Glomerular visceral epithelial cell (primary cell): ENCODE results near the gene MIDN.

Experiments
- DNase-seq: peaks from one replicate; pipeline ENCODE4 v3.0.0-alpha.2; 2016; ENCODE audit errors: extremely low spot score

Gene MIDN

DNA sequence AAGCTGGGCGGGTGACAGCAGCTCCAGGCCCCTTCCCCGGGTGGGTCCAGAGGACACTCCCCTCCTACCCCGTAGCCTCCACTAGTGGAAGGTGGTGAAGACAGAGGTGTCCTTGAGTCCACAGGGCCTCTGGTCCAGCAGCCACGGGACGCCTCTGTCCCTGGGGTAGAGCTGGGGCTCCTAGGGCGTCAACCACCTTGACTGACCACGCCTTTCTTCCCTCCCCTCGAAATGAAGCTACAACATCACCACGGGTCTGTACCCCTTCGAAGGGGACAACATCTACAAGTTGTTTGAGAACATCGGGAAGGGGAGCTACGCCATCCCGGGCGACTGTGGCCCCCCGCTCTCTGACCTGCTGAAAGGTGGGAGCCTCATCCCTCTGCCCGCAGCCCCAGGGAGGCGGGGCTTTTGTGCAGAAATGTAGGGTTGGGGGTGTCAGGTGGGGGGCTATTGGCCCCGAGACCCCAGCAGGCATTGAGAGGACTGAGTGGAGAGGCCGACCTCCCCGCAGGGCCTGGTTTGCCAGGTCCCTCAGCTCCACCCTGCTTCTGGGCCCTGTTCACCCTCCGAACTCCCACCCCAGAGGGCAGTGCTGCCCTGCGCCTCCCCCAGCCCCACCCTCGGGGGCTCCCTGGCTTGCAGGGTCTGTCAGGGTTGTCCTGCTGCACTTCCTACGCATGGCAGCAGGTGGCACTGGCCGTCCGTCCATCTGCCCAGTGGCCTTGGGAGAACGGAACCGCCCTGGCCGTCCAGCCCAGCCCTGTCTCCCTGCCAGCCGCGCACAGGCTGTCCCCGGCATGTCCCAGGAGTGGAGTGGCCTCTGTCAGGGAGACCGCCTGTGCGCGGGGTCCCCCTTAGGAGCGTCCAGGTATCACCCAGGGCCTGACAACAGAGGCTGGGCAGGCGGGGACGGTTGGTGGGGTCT lies 27.1 kb upstream of the MIDN start:
- DNase-seq, result peak; percentile 43

GRCh38 chr19:1221904-1222255 lies 26.5 kb upstream of the MIDN start:
- DNase-seq, result no peak

- no peak for DNase-seq
These were observed 26.0 kb upstream of the MIDN start for GRCh38 chr19:1222394-1222793.

DNA sequence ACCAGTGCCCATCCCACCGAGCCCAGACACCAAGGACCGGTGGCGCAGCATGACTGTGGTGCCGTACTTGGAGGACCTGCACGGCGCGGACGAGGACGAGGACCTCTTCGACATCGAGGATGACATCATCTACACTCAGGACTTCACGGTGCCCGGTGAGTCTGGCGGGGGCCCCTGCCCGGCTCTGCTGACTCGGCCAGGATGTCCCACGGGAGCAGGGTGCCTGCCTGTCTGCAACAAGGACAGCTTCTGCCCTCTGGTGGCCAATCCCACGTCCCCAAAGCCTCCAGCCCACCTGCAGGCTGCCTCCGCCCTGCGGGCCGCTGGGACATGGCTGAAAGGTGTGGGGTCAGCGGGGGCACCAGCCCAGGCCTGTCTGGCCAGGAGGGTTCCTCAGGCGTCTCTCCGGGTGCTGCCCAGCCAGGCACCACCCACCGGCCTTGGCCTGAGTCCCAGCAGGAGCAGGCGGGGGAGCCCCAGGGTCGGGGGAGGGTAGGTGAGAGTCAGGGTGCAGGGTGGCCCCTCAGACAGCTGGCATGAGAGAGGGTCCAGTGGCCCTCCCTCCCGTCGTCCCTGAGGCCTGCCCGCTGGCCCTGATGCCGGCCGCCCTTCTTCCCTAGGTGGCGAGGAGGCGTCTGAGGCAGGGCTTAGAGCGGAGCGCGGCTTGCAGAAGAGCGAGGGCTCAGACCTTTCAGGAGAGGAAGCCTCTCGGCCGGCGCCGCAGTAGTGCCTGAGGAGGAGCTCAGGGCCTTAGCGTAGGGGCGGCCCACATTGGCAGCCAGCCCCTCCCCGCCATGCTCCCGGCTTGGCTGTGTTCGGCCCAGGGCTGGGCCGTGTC lies 25.1 kb upstream of the MIDN start:
- peak; percentile 57 for DNase-seq

- DNase-seq, result no peak
These were observed 24.1 kb upstream of the MIDN start for GRCh38 chr19:1224047-1224825.

DNA sequence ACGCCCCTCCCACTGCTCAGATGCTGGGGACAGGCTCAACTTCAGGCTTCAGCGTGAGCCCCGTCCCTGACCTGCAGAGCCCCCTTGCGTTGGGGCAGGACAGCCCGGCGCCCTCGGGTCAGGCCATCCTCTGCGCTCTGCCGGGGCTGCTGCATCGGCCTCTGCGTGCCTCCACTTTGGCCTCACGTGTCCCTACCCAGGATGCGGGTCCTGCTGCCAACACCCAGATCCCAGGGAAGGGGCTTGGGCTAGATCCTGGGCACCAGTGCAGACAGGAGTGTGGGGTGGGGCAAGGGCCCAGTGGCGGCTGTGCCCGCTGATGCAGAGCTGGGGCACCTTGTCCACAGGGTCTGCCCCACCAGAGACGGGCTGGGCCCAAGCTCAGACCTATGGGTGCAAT lies 23.5 kb upstream of the MIDN start:
- DNase-seq, result no peak

GRCh38 chr19:1225440-1226226 lies 22.8 kb upstream of the MIDN start:
- no peak for DNase-seq

DNA sequence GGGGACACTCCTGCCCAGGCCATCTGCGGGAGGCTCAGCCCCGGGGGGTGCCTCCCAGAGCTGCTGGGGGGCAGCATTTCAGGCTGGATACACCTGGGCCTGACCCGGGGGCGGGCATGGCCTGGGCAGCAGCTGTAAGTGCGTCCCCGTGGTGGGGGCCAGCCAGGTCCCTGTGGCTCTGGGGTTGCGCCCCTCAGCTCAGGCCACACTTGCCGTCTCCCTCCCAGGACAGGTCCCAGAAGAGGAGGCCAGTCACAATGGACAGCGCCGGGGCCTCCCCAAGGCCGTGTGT lies 22.2 kb upstream of the MIDN start:
- DNase-seq, result no peak

DNA sequence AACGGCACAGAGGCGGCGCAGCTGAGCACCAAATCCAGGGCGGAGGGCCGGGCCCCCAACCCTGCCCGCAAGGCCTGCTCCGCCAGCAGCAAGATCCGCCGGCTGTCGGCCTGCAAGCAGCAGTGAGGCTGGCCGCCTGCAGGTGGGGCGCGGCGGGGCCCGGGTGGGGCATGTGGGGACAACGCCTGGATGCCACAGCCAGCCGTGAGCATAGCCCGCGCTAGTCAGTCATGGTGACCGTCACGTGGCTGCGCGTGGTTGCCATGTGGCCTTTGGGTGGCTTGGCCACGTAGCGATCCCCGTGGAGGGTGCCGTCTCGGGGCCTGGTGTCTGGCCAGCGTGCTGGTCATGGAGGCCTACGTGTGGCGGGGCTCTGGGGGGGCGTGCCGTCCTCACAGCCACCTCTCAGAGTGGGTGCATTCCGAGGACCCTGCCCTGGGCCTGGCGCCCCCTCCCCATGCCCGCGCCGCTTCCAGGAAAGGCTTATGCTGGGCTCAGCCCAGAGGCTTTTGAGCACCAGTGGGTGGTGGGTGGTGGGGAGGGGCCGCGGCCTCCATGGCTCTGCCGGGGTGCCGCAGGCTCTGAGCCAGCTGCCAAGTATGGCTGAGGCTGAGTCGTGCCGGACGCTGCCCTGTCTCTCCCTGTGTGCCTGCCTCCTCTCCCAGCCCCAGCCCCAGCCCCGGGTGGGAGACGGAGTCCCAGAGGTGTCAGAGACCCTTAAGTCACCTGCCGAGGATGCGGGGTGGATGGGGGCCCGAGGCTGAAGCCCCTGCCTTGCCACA lies 21.7 kb upstream of the MIDN start:
- DNase-seq, result no peak

- DNase-seq, result no peak
These were observed 20.9 kb upstream of the MIDN start for GRCh38 chr19:1227304-1228054.

- no peak for DNase-seq
These were observed 20.0 kb upstream of the MIDN start for GRCh38 chr19:1228161-1228957.

GRCh38 chr19:1229056-1229923 lies 19.1 kb upstream of the MIDN start:
- no peak for DNase-seq

GRCh38 chr19:1229924-1230782 lies 18.2 kb upstream of the MIDN start:
- no peak for DNase-seq

GRCh38 chr19:1230783-1231489 lies 17.4 kb upstream of the MIDN start:
- DNase-seq, result no peak

DNA sequence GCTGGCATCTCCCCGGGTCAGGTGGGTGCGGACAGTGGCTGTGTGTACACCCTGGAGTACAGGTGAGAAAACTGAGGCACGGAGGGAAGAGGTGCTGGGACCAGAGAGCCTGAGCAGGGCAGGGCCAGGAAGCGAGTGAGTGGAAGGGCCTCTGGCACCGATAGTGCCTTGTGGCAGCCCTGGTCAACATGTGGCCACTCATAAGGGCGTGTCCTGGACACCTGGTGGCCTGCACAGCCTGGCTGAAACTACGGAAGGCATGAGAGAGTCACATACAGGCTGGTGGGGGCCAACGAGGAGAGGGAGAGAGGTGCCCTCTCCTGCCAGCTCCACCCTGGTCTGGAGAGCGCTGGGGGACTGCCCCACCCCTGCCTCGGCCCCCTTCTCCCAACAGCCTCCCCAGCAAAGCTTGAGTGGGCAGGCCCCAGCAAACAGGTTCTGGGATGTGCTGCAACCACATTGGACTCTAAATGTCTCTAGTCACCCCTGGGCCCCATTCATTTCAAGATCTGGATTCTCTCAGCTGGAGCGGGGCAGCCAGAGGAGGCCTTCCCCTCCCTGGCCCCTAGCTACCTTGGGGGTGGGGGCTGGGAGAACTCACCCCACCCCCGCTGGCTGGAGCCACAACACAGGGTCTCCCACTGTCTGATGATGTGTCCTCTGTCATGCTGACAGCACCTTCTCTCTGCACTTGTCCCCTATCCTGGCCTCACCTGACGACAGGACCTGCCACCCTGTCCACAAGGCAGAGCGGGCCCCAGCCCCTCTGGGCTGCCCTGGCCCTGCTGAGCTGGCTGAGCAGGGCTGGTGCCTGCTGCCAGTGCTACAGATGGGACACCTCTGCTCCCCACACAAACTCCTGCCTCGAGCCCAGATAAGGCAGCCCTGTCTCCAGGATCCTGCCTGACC lies 16.4 kb upstream of the MIDN start:
- no peak for DNase-seq
